Loucy (cell line): ENCODE measurements around the gene PRR5.

Source experiments
- CTCF ChIP-seq: fragments of 200-600 bp; sonication (generic); conservative IDR thresholded peaks from 2 replicates; pipeline ENCODE4 v1.5.1; 2014; ENCODE audit warnings: mild to moderate bottlenecking, antibody characterized with exemption, low read length
- EZH2phosphoT487 ChIP-seq: fragments of 200-600 bp; IDR thresholded peaks from 2 replicates; pipeline ENCODE4 v1.6.1; 2018; ENCODE audit warnings: antibody characterized with exemption, mild to moderate bottlenecking, moderate library complexity, borderline replicate concordance

- TF ChIP-seq CTCF (no peak), EZH2phosphoT487 (no peak)
Observed at GRCh38 chr22:44710474-44711240, 8.7 kb downstream of the PRR5 start.
